Measurements from ENCODE around the gene SORCS1.

SORCS1 gene

DNA sequence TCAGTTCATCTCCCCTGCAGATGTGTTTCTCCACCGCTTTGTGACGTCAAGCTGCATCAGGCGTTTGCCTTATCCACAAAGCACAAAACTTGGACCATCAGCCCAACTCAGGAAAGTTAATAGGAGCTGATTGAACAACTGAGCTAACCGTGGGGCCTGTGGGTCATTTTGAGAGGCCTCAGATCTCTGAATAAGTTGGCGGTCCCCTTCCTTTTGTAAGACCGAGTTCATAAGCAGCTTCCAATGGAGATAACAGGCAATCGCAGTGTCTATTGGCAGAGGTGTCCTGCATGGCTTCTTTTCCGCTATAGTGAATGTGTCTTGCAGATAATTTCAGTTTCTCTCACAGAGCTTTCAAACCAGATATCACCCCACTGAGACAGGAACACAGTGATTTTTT is 154.0 kb downstream of the SORCS1 start:
- no peak for DNase-seq (ENCODE audit: extremely low spot score)
- TF ChIP-seq, protein P1, sequence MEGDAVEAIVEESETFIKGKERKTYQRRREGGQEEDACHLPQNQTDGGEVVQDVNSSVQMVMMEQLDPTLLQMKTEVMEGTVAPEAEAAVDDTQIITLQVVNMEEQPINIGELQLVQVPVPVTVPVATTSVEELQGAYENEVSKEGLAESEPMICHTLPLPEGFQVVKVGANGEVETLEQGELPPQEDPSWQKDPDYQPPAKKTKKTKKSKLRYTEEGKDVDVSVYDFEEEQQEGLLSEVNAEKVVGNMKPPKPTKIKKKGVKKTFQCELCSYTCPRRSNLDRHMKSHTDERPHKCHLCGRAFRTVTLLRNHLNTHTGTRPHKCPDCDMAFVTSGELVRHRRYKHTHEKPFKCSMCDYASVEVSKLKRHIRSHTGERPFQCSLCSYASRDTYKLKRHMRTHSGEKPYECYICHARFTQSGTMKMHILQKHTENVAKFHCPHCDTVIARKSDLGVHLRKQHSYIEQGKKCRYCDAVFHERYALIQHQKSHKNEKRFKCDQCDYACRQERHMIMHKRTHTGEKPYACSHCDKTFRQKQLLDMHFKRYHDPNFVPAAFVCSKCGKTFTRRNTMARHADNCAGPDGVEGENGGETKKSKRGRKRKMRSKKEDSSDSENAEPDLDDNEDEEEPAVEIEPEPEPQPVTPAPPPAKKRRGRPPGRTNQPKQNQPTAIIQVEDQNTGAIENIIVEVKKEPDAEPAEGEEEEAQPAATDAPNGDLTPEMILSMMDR (IDR thresholded peaks at IDR 0.05; ENCODE audit: control extremely low read depth, extremely low read depth, low read depth, missing control alignments) = no peak
- ChIA-PET POLR2A (interaction anchor here (0.5 kb wide), 1 partner anchor 16 kb away, joined by 3 read pairs; no protein-coding TSS in a partner anchor), CTCF (no interaction called here)

GRCh38 chr10:107004362-107004761 is 160.1 kb downstream of the SORCS1 start:
- POLR2A ChIA-PET = no interaction called here
- CTCF ChIA-PET = no interaction called here
- TF ChIP-seq, protein P1 (IDR thresholded peaks at IDR 0.05; ENCODE audit: control extremely low read depth, extremely low read depth, low read depth, missing control alignments) = no peak

GRCh38 chr10:107002068-107002467 is 162.4 kb downstream of the SORCS1 start:
- TF ChIP-seq, protein P1 (IDR thresholded peaks at IDR 0.05; ENCODE audit: control extremely low read depth, extremely low read depth, low read depth, missing control alignments) = no peak
- ChIA-PET CTCF (interaction anchor here (1.0 to 1.7 kb wide), 4 partner anchors 12 to 21 kb away, joined by 3 to 5 read pairs (median 4); no protein-coding TSS in a partner anchor), POLR2A (no interaction called here)
- no peak for DNase-seq (ENCODE audit: extremely low spot score)

More at GRCh38 chr10:107004362-107004761, 160.1 kb downstream of the SORCS1 start:
- no peak for DNase-seq (ENCODE audit: extremely low spot score)

DNA sequence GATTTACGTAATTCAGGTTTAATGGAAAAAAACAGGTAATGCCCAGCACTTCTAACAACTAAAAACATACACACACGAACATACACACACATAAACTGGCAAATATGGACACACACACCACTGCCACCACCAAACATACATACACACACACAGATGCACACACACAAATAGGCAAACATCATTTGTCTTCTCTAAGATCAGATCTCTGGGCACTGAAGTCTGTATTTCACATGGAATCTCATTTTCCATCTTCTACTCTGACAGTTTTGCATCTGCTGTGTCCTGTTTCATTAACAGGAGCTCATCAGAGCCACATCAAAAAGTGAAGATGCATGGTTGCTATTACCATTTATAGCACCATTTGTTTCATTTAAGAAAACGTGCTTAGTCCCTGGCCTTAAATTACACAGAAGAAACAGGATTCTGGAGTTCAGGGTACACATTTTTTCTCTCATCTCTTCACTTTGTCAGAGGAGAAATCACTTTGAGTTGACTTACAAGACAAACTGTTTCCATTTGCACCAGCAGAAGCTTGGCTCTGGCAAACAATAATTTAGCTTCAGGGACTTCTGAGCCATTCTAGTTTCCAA is 165.3 kb downstream of the SORCS1 start:
- TF ChIP-seq, protein P1 (IDR thresholded peaks at IDR 0.05; ENCODE audit: control extremely low read depth, extremely low read depth, low read depth, missing control alignments) = no peak
- ChIA-PET POLR2A (no interaction called here), CTCF (interaction anchor here (1.0 kb wide), 1 partner anchor 162 kb away, joined by 3 read pairs; no protein-coding TSS in a partner anchor)
- no peak for DNase-seq (ENCODE audit: extremely low spot score)

- DNase-seq (ENCODE audit: extremely low spot score) = no peak
- ChIA-PET POLR2A (no interaction called here), CTCF (no interaction called here)
- TF ChIP-seq, protein P1 (IDR thresholded peaks at IDR 0.05; ENCODE audit: control extremely low read depth, extremely low read depth, low read depth, missing control alignments) = no peak
Measured at GRCh38 chr10:106997721-106998120, 166.8 kb downstream of the SORCS1 start.

DNA sequence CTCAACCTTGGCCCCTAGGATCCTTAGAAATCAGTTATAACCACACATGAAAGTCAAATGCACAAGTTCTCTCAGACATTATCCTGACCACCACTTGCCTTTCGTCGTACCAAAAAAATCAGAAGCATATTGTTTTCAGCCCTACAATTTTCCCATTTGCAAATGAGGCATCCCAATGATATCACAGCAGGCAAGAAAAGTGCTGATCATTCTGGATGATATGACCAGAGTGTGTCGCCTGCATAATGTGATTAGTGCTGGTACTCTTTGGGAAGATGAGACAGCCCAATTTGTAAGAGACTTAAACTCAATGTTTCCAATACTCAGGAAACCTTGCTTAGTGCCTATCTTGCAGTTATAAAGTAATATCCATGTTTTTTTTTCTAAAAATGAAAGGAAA is 168.0 kb downstream of the SORCS1 start:
- POLR2A ChIA-PET = no interaction called here

More for the DNA sequence above, 168.0 kb downstream of the SORCS1 start:
- CTCF ChIA-PET = no interaction called here
- TF ChIP-seq, protein P1 (IDR thresholded peaks at IDR 0.05; ENCODE audit: control extremely low read depth, extremely low read depth, low read depth, missing control alignments) = no peak
- DNase-seq (ENCODE audit: extremely low spot score) = no peak
